ENCODE results near the gene ATP6V1B1.
"Not testable (repeated sequence)": the region's sequence is repeated elsewhere in the genome, so short reads cannot be mapped to it uniquely, and the experiment has no call there.

Gene ATP6V1B1

DNA sequence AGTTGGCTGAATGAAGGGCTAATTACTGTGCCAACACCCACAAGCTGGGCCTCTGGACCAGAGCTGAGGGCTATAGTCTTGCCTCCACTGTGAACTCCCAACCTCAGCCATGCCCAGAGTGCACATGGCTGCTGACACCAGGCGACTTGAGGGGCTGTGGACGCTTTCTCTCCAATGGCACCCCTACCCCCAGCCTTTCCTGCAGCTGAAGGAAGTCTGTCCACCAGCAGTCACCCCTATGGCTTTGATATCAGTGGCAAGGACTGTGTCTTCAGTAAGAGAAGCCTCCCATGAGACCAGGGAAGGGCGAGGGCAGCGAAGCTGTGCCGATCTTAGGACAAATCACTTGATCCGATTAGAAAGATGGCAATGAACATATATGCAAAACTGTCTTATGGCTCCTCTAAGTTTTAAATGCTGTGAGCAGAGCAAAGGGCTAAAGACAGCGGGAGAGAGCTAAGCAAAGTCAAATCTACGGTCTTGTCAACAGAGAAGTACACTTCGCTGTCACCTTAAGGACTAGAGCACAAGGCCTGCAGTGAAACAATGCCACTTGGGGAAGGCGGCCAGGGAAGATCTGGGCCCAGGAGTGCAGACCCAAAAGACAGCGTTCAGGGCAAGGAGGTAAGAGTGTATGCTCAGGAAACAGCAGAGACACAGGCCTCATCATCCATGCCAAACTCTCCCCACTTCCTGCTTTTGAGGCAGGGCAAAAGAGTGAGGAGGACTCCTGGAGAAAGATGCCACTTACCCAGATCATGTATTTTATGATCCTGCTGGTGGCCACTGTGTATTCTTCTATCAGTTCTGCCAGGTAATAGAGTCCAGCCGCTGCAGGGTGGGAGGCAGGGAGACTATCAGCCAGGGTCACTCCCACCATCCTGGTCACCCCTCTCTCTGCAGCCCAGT, 57.5 kb downstream of the ATP6V1B1 start:
- peak; percentile 12 for DNase-seq

DNA sequence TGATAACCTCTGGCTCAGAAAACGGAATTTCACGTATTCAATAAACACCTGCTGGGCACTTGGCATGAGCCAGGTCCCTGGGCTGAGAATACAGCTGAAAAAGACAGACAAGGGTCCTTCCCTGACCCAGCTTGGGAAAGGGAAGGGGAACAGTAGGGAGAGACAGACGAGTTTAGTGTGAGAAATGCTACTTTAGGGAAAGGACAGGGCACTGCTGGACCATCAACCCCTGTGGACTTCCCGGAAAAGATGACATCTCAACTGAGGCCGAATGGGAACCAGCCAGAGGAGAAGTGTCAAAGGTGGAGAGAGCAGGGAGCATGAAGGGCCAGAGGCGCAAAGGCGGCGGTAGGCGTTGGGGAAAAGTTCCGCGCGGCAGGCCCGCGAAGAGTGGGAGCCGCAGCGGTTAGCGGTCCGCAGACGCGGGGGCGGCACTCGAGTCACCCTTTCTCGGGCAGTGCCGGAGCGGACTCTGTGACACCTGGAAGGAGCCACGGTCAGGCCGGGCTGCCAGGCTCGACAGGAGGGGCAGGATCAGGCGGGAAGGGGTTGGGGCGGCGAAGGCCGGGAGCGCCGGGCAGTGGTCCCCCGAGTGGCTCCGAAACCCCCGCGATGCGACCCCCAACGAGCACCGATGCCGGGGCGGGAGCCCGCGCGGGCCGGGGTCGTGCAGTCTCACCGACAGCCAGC, 58.5 kb downstream of the ATP6V1B1 start:
- DNase-seq, result peak; percentile 33

DNA sequence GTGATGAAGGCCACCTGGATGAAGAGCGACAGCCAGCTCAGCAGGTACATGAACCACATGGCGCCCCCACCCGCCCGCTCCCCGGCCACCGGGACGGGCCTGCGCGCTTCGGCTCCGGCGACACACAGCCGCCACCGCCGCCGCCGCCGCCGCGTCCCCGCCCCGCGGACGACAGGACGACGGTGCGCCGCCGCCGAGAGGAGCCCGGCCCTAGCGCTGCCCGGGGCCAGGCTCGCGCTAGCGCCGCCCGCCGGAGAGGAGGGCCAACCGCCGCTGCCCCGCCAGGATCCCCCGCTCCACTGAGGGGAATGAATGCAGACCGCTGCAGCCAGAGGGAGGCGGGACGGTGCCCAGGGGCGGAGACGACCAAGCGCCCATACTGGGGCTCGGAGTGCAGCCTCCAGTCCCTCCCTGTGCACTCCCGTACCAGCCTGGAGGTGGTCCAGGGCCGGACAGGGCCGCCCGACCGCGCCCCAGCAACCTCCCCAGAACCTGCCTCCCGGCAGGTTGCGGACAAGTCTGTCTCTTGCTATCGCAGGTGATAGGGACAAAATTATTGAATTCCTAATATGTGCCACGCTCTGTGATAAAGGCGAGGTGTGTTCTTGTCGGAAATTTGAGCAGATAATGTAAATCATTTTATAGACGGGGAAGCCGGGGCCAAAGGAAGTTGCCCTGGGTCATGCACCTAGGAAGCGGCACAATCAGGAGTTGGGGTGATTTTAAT, 59.2 kb downstream of the ATP6V1B1 start, which contains the start of gene TEX261:
Gene TEX261, minus strand, starts transcription at position 175 of the 727 bp plus-strand sequence. Its CDS starts 116 bp downstream, at position 59.
- DNase-seq, result peak; percentile 93

DNA sequence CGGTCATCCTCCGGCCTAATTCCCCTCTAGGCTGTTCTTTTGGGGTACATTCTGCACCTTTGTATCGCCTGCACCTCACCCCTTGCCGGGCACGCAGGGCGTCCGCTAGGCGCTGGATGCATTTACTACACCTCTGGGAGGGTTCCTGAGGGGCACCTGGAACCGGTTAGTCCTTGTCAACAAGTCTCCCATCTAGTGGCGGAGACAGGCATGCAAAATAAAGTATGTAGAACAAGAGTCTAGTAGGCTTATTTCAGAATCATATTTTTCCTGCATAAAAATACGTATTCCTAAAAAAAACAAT, 59.7 kb downstream of the ATP6V1B1 start:
- DNase-seq, result no peak

DNA sequence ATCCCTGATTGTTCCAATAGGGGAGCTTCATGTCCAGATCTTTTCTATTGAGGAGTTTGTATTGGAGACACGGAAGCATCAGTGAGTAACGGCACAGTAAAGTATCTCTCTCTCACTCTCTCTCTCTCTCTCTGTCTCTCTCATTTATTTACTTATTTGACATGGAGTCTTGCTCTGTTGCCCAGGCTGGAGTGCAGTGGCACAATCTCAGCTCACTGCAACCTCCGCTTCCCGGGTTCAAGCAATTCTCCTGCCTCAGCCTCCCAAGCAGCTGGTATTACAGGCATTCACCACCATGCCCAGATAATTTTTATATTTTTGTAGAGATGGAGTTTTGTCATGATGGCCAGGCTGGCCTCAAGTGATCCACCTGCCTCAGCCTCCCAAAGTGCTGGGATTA, 63.2 kb downstream of the ATP6V1B1 start:
- not testable (repeated sequence) for DNase-seq

DNA sequence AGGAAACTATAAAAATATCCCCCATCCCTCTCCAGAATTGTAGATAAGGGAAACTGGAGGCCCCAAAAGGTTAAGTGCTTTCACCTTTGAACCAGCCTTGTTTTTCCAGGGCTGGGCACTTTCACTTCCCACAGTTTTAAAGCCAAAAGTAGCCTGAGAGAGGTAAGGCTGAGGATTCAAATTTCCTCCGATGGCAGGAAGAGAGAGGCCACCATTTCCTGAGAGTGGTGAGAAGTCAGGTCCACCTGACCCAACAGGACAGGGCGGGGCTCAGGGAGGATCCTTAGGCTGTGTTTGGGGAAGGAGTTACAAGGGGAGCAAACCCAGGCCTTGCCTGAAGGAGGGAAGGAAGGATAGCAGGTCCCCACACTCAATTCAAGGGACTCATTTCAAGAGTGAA, 63.7 kb downstream of the ATP6V1B1 start:
- no peak for DNase-seq

DNA sequence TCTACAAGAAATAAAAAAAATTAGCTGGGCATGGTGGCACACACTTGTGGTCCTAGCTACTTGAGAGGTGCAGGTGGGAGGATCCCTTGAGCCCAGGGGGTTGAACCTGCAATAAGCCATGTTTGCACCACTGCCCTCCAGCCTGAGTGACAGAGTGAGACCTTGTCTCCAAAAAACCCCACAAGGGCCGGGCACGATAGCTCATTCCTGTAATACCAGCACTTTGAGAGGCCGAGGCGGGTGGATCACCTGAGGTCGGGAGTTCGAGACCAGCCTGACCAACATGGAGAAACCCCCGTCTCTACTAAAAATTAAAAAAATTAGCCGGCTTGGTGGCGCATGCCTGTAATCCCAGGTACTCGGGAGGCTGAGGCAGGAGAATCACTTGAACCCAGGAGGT, 64.2 kb downstream of the ATP6V1B1 start:
- not testable (repeated sequence) for DNase-seq

DNA sequence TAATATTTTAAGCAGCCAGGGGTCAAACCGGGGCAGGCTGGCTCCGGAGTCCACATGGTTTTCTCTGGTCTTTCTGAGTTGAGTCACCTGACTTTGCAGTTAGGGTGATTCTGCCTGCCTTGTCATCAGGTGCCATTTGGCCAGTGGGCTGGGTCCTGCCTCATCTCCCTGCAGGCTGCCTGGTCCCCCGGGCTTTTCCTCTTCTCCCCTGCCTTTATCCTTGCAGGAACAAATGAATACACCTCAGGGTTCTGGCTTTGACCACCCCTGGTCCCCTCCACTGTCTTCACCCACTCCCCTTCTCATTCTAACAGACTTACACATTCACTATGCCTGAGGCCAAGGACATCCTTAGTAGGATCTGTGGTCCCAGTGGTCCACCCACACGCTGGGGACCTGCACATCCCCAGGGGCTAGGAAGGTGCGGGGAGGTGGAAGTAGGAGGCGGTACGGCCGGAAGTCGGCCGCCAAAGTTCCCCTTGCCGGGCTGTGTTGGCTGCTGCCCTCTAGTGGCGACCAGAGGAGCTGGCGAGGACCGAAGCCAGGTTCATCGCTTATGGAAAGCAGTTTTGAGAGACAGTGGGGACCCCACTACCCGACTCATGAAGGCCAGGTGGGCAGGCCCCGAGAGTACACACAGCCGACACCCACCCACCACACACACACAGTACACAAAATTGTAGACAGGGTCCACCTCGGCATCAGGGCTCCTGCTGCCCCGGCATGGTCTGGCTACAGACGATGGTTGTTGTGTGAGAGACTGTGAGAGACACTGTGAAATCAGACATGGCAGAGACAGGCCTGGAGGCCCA, 65.3 kb downstream of the ATP6V1B1 start:
- peak; percentile 66 for DNase-seq

DNA sequence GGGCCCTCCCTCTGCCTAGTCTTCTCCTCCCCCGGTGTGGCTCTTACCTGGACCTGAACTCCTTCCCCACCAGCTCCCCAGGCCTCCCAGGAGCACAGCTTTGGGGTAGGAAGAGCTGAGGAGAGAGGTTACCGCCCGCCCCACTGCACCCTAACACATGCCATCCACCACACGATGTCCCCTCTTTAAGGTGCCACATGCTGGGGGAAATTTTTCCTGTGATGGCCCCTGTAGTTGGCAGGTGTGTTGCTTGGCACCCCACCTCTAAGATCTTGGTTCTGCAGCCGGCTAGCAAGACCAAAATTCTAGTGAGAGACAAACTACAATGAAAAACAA, 65.9 kb downstream of the ATP6V1B1 start:
- DNase-seq, result no peak

DNA sequence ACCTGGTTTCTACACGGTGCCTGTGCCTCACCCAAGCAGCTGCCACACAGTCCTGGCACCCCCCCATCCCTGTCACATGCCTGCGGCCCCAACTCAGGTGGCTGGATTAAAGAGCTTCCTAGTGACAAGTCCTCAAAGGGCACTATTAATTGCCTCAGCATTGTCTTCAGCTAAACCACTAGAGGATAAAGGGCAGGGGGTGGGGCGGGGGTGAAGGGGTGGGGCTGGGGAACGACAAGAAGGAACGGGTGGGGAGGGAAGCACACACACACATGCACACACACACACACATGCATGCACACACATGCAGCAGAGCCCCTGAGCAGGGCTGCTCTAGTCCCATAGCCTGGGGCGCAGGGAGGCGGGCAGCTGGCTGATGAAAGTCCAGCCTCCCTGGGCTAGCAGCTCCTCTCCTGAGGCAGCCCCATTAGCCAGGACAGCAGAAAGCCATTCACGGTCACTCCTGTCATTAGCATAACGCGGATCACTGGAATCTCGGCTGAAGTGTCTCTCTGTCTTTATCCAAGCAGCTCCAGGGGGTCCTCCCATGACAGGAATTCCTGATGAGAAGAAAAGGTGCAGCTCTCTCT, 66.4 kb downstream of the ATP6V1B1 start:
- DNase-seq, result no peak

DNA sequence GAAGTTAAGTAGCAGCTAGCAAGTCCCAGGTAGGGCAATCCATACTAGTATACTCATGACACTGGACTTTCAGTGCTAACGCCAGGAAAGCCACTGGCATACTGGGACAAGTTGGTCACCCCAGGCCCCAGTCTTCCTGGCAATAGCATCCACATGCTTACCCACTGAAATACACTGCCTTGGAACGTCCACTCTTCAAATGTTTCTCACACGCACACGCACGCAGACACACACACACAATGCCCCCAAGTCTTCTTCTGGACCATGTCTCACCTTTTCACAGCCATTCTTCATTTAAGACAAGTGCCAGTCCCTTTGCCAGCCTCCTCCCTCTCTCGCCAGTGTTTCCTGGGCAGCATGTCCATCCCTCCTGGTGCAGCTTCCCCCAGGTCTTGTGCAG, 67.7 kb downstream of the ATP6V1B1 start:
- DNase-seq, result no peak

DNA sequence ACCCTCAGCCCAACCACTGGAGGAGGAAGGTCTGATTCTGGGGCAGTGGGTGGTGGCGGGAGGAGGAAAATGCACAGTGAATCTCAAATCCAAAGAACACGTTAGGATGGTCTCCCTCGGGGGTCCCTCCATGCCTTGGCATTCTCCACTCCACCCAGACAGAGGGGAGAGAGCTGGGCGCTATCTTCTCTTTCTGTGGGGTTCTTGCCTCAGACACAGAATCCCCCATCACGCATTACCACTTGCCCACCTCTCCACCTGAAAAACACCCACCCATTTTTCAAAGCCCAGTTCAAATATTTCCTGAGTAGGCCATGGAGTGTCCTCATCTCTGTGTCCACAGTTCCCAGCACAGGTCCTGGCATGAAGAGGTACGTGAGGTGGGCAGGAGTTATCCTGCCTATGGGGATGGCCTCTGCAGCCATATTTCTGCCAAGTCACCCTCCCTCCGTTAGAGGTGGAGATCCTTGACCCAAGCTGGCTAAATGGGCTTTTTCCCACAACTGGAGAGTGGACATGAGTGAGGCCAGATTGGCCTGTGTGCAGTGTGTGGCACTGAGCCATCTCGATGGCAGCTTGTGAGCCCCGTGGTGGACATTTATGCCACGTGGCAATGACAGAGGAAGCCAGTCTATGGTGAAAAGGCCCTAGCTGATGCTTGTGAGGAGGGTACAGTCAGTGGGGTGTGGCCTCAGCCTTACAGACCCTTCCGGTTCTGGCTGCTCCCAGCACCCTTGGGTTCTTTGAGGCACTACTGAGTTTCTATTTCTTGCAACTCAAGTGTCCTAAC, 68.5 kb downstream of the ATP6V1B1 start:
- DNase-seq, result no peak

DNA sequence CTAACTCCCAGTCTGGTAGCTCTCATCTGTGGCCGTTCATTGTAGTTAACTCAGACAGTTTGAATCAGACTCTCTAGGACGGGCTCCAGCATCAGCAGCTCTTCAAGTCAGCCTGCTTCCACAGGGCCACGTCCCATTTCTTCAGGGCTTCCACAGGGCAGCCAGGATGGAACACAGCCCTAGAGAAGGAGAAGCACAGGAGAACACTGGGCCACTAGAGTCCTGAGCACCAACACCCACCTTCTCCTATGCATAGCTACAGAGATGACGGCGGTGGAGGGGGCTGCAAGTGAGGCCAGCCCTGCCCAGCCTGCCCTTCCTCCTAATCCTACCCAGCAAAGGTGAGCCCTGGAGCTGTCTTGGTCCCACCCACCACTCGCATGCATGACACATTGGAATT, 69.2 kb downstream of the ATP6V1B1 start:
- no peak for DNase-seq

DNA sequence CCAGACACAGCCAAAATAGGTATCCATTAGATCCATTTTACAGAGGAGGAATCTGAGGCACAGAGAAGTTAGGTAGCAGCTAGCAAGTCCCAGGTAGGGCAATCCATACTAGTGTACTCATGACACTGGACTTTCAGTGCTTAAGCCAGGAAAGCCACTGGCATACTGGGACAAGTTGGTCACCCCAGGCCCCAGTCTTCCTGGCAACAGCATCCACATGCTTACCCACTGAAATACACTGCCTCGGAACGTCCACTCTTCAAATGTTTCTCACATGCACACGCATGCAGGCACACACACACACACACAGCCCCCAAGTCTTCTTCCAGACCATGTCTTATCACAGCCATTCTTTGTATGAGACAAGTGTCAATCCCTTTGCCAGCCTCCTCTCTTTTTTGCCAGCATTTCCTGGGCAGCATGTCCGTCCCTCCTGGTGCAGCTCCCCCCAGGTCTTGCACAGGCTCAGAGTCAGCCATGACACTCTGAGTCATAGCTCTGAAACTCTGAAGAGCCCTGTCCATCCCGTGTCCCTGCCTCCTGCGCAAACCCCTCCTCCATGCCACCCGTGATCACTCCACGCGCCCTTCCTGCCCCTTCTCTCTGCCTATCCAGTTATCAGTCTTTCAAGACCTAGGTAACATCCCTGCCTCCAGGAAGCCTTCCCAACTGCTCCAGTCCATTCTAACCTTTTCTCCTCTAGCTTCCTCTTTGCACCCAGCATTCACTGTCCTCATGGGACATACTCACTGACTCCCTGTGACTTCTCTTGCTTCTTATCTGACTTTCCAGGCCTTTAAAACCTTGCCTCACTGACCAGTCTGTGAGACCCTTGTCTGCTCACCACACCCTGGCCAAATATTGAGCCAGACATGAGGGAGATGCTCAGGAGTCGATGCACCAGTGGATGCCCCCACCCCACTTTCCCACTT, 69.8 kb downstream of the ATP6V1B1 start:
- DNase-seq, result no peak

DNA sequence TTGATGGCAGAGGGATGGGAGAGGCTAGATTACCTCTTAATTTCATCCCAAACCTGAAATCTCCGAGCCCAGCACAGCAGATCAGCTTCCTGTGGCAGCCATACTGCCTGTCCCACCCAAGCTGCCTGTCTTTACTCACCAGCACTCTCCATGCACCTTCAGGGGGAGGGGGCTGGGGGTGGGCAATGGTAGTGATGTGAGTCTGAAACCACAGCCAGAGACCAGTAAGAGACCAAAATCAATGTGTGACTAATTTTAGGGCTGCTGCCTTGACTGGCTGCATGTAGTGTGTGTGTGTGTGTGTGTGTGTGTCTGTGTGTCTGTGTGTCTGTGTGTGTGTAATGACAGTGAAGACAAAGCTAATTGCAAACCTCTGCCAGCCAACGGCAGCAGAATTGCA, 70.6 kb downstream of the ATP6V1B1 start:
- no peak for DNase-seq

DNA sequence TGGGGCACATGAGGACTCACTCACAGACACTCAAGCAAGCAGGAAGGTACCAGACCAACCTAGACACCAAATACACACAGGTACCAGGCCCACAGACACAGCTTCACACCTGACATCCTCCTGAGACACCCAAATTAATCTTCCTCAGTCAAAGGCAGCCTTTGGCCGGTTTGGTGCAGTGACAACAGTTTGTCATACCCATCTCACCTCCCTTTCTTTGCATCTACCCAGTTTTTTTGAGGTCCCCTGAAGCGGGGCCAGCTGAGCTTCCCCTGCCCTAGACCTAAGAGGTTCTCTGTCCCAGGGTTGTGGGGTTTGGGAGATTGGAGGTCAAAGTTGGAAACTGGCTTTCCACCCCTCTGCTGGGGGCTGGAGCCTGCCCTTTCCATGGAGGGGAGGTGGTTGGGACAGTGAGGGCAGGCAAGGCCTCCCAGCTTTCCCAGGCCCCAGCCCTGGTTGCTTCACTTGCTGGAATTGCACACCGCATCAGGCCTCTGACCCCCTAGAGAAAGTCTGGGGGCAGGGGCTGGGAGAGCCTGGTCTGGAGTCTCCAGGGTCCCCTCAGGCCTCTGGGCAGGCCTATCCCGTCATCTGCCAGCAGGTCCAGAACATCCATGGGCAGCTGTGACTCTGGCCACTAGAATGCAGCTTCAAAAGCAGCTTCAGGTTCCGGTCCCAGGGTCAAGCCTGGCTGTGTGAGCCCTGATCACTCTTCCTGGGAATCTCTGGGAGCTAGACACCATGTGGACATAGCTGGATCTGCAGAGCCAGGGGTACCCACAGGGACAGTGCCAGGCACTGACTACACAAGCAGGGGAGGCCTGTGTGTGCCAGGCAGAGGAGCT, 71.5 kb downstream of the ATP6V1B1 start:
- no peak for DNase-seq

DNA sequence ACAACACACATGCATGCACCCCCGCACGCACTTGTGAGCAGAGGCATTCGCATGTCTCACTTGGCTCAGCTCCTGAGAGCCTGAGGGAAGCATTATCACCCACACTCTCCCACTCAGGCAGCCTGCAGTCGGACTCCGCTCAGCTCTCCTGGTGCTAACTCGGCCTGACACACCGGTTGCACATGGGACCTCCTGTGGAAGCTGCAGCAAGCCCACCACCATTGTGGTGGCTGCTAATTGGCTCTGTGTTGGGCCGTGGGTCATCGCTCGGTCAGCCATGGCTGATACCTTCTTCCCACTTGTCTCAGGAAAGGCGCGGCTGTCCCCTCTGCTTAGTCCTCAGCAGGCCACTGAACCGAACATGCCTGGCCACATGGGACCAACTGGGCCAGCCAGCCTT, 72.6 kb downstream of the ATP6V1B1 start:
- DNase-seq, result no peak

DNA sequence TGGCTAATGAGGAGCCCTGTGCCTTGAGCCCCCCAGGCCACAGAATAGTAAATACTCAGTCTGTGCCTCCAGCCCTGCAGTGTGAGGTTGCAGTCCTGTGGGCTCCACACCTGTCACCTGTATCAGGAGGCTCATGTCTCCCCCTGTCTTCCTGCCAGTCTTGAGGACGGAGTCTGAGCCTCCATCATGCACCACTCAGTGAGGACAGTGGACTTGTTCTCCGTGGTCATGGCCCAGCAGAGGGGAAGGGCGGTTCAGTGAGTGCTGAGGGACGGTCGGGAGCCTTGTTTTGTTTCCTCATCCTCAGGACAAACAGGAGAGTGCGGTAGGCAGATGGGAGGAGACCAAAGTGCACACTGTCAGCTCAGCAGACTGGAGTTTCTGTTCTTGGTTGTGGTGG, 76.1 kb downstream of the ATP6V1B1 start:
- DNase-seq, result not testable (repeated sequence)

Measured in right hindlimb (tissue), 1 donor.